ENCODE results near the gene DENND1B.

GRCh38 chr1:197510691-197511378 is 264.4 kb downstream of the DENND1B start:
- TF ChIP-seq CTCF (IDR thresholded peaks at IDR 0.05; ENCODE audit: low read depth, low read length) (no peak), EZH2phosphoT487 (IDR thresholded peaks at IDR 0.05; ENCODE audit: low read depth) (no peak)

Data from OCI-LY3 (cell line).